ENCODE data around the gene AARSD1.

DNA sequence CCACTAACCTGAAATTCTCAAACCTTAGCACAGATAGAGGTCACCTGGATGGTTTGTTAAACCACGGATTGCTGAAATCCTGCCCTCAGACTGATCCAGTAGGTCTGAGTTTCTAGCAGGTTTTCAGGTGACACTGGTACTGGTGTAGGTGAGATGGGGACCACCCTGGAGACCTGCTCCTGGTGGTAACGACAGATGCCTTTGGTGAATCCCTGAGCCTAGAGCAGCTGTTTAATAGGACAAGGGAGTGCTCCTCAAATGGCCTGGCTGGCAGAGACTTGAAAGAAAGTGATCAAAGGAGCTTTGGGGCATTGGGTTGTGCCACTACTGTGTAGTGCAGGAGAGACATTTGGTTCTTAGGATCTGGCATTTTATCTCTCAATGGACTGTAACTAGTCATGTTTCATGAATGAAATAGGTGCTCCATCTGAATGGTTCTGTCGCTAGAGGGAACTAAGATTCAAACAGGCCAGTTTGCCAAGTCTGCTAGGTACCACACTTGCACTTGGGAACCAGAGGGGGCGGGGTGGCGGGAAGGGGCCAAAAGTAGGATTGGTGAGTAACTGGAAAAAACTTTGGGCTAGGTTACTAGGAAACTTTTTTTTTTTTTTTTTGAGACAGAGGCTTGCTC, 39.4 kb upstream of the AARSD1 start:
- TF ChIP-seq, protein P1, sequence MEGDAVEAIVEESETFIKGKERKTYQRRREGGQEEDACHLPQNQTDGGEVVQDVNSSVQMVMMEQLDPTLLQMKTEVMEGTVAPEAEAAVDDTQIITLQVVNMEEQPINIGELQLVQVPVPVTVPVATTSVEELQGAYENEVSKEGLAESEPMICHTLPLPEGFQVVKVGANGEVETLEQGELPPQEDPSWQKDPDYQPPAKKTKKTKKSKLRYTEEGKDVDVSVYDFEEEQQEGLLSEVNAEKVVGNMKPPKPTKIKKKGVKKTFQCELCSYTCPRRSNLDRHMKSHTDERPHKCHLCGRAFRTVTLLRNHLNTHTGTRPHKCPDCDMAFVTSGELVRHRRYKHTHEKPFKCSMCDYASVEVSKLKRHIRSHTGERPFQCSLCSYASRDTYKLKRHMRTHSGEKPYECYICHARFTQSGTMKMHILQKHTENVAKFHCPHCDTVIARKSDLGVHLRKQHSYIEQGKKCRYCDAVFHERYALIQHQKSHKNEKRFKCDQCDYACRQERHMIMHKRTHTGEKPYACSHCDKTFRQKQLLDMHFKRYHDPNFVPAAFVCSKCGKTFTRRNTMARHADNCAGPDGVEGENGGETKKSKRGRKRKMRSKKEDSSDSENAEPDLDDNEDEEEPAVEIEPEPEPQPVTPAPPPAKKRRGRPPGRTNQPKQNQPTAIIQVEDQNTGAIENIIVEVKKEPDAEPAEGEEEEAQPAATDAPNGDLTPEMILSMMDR (IDR thresholded peaks at IDR 0.05) = no peak
- TF ChIP-seq EP300 (IDR thresholded peaks at IDR 0.05) = no peak
- TF ChIP-seq POLR2AphosphoS5 (IDR thresholded peaks at IDR 0.05) = no peak
- no peak for TF ChIP-seq POLR2A (IDR thresholded peaks at IDR 0.05)

Data from upper lobe of left lung (tissue), 4 donors.